ENCODE measurements around the gene RMC1.
"Not testable (repeated sequence)": the region's sequence is repeated elsewhere in the genome, so short reads cannot be mapped to it uniquely, and the experiment has no call there.

The RMC1 gene

GRCh38 chr18:23567671-23568070, 64.4 kb downstream of the RMC1 start:
- no peak for DNase-seq

GRCh38 chr18:23568281-23569138, 65.2 kb downstream of the RMC1 start:
- DNase-seq = no peak

- no peak for DNase-seq
Observed at GRCh38 chr18:23569299-23570063, 66.2 kb downstream of the RMC1 start.

- no peak for DNase-seq
Observed at GRCh38 chr18:23570912-23571504, 67.7 kb downstream of the RMC1 start.

- DNase-seq = no peak
Observed at GRCh38 chr18:23572012-23572411, 68.7 kb downstream of the RMC1 start.

GRCh38 chr18:23572570-23572969, 69.3 kb downstream of the RMC1 start:
- DNase-seq = no peak

GRCh38 chr18:23573020-23573419, 69.7 kb downstream of the RMC1 start:
- DNase-seq = no peak

GRCh38 chr18:23573626-23574431, 70.5 kb downstream of the RMC1 start:
- no peak for DNase-seq

GRCh38 chr18:23574611-23575308, 71.4 kb downstream of the RMC1 start:
- no peak for DNase-seq

- no peak for DNase-seq
Observed at GRCh38 chr18:23575309-23575651, 72.0 kb downstream of the RMC1 start.

- DNase-seq = not testable (repeated sequence)
Observed at GRCh38 chr18:23577521-23577920, 74.2 kb downstream of the RMC1 start.

GRCh38 chr18:23578067-23578701, 74.9 kb downstream of the RMC1 start:
- no peak for DNase-seq

GRCh38 chr18:23578891-23579653, 75.8 kb downstream of the RMC1 start:
- no peak for DNase-seq

GRCh38 chr18:23580677-23581367, 77.5 kb downstream of the RMC1 start:
- DNase-seq = no peak

Measured in NCI-H524 treated with DMSO at 0.1 percent for 48 hours (cell line).